NCI-H1436 (cell line): ENCODE results near the gene ADAM30.

Source experiments
- DNase-seq: peaks from one replicate; lab custom pipeline; 2025; lab: John Stamatoyannopoulos, UW

Gene ADAM30

GRCh38 chr1:119896303-119896702 is at the start of gene ADAM30:
Gene ADAM30 (minus strand): TSS chr1:119896515. CDS start chr1:119896336, 179 bp downstream.
- DNase-seq = no peak

GRCh38 chr1:119943216-119943615 is 46.9 kb upstream of the ADAM30 start:
- DNase-seq = no peak

DNA sequence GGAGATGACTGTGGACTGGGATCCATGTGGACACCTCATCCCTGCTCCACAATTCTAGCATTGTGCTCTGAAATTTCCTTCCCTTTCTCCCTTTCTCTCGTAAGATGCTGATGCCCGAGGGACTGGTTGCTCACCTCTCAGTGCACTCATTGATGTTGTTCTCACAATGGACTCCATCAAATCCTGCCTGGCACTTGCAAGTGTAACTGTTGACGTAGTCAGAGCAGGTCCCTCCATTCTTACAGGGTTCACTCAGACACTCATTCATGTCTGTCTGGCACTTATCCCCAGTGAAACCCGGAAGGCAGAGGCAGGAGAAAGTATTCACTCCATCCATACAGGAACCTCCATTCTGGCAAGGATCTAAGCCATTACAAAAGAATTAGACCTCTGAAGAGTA is 45.1 kb upstream of the ADAM30 start:
- DNase-seq = no peak

GRCh38 chr1:119940697-119941096 is 44.4 kb upstream of the ADAM30 start:
- DNase-seq = no peak

GRCh38 chr1:119937198-119937597 is 40.9 kb upstream of the ADAM30 start:
- DNase-seq = no peak

DNA sequence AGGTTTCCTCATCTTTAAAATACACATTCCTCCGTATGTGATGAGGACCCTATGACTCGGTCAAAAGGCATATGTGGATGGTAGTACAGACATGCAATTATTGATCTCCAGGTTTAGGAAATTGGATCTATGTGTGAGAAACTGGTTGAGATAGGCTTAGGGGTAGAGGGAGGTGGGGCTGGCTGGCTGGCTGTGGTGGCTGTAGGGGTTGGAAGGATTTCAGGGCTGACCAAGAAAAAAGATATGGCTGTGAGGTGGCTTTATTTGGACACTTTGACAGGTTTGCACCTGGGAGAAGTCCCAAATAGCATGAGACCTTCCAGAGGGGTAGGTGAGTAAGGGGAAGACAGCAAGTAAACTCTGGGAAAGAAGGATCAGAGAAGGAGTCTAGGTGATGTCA is 39.6 kb upstream of the ADAM30 start:
- DNase-seq = no peak

- no peak for DNase-seq
These were observed 39.1 kb upstream of the ADAM30 start for GRCh38 chr1:119935373-119935772.

GRCh38 chr1:119933397-119933796 is 37.1 kb upstream of the ADAM30 start:
- DNase-seq = no peak

- DNase-seq = peak; percentile 4
These were observed 33.5 kb upstream of the ADAM30 start for GRCh38 chr1:119929643-119930315.

- no peak for DNase-seq
These were observed 30.2 kb upstream of the ADAM30 start for GRCh38 chr1:119926553-119926952.

- DNase-seq = no peak
These were observed 28.9 kb upstream of the ADAM30 start for GRCh38 chr1:119924948-119925898.

GRCh38 chr1:119920104-119920968 is 24.0 kb upstream of the ADAM30 start:
- DNase-seq = no peak

DNA sequence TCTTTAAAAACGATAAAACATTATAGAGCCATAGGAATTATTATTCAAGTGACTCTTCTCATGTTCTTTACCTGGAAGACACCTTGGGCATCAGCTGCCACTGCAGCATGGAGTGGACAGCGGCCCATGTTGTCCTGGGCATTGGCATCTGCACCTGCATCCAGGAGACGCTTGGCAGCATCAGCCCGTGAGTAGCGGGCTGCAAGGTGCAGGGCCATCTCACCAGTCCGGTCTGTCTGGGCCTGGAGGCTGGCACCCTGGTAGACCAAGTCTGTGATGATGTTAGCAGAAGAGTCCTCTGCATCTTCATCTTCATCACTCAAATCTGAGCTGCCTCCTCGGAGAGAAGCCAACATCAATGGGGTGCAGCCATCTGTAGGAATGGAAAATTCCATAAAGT is 22.9 kb upstream of the ADAM30 start:
- DNase-seq = no peak

DNA sequence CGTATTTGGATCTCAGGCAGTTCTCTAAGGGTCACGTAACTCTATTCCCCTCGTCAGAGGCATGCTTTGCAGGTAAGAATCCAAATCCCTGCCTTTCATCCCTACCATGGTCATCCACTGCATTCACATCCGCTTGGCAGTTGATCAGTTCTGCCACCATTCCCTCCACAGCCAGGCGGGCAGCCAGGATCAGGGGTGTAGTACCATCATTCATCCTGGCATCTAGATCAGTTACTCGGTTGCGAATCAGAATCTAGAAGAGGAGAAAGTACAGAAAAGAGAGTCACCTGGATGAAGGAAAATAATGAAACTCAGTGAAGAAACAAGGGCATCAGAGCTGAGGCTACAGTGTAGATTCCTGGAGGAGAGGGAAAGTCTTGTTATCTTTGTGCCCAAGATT is 22.0 kb upstream of the ADAM30 start:
- DNase-seq = no peak

DNA sequence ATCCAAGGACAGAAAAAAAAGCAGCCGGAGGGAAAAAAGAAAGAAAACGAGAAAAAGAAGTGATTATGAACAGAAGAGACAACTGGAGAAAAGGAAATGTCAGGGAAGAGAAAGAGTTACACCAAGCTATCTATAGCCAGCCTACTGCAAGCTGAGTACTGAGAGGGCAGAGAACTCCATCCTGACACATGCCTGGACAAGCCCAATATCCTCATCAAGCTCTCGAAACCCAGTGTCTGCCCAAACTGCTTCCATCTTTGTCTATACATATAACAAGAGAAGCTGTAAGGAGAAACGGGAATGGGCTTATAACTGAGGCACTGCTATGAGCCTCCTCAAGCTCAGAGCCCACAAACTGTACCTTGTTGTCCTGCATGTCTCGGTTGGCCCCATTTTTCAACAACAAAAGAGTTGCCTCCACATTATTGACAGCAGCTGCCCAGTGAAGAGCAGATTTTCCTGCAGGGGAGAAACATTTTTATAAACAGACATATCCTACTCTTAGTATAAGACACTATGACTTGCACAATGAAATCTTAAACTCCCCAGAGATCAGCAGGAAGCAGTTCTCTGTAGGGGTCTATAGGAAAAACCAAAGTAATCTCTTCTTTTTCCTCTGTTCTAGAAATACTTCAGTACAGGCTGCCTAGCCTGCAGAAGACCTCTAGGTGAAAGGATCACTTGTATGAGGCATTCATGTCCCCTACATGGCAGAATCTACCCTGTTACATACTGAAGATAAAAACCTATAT is 21.2 kb upstream of the ADAM30 start:
- no peak for DNase-seq

- no peak for DNase-seq
These were observed 19.2 kb upstream of the ADAM30 start for GRCh38 chr1:119915517-119915916.

GRCh38 chr1:119914071-119914470 is 17.8 kb upstream of the ADAM30 start:
- DNase-seq = no peak

- DNase-seq = no peak
These were observed 16.6 kb upstream of the ADAM30 start for GRCh38 chr1:119912963-119913362.

- no peak for DNase-seq
These were observed 15.5 kb upstream of the ADAM30 start for GRCh38 chr1:119911775-119912174.

DNA sequence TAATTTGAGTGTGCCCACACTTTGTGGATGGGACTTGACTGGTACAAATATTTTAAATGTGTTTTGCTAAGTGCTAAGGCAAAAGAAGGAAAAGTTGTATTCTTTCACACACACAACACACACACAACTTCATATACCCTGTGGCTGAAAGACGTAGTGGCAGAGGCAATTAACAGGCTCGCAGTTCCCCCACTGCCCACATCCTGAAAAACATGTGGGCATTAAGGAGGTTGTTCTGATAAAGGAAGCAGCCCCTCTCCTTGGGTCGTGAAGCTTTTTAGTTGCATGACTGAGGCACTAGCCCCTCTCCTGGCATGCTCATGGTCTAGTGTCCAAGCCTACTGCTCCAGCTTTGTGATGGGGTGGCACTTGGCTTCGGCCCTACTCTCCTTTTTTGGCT is 14.3 kb upstream of the ADAM30 start:
- no peak for DNase-seq

DNA sequence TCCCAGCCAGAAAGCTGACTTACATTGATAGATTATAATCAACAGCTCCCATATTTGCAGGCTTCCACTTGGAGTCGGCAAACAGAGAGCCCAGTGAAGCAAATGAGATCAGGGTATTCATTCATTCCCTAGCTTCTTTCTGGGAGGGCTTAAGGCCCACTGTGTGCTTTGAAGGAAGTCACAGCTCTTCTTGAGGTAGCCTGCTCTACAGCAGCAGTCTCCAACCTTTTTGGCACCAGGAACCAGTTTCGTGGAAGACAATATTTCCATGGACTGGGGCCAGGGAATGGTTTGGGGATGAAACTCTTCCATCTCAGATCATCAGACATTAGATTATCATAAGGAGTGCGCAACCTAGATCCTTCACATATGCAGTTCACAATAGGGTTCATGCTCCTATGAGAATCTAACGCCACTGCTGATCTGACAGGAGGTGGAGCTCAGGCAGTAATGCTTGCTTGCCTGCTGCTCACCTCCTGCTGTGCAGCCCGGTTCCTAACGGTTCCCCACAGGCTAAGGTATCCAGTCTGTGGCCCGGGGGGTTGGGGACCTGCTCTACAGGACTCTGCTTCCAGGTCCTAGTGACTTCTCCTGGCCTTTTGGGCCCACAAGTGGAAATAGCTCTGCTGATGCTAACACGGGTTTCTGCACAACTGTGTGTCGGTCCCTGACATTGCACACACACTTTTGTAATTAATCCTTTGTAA is 13.7 kb upstream of the ADAM30 start:
- DNase-seq = no peak
